Stimulated activated CD4-positive, alpha-beta T cell treated with anti-CD3 and anti-CD28 coated beads, TNF-alpha, amount 100 ng/mL, for 48 hours (primary cell): ENCODE measurements around the gene CALML6.

Experiments used
- DNase-seq, 3 donors: peaks; one replicate each; pipeline ENCODE4 v3.0.0-alpha.2; 2020; ENCODE audit warnings: low read depth in 3 of 3

CALML6 gene

GRCh38 chr1:1911350-1912041 lies 3.6 kb upstream of the CALML6 start:
- no peak for DNase-seq

GRCh38 chr1:1914101-1914970 lies 724 bp upstream of the CALML6 start:
- no peak for DNase-seq

GRCh38 chr1:1915911-1916840 lies 1.1 kb downstream of the CALML6 start:
- no peak for DNase-seq

GRCh38 chr1:1916851-1917251 lies 1.8 kb downstream of the CALML6 start:
- DNase-seq = no peak

- no peak for DNase-seq
These were observed 2.4 kb downstream of the CALML6 start for GRCh38 chr1:1917304-1917976.

- DNase-seq = no peak
These were observed 3.2 kb downstream of the CALML6 start for GRCh38 chr1:1917995-1918900.

GRCh38 chr1:1918901-1919303 lies 3.8 kb downstream of the CALML6 start, which contains the start of gene TMEM52:
TSS of gene TMEM52 (minus strand) at chr1:1919279. CDS start at chr1:1919265, 14 bp downstream.
- DNase-seq = no peak

- DNase-seq = peak; percentile 96 to 99 (median 97)
These were observed 4.4 kb downstream of the CALML6 start for GRCh38 chr1:1919304-1920056.

GRCh38 chr1:1920057-1920607 lies 5.1 kb downstream of the CALML6 start:
- DNase-seq = no peak

- no peak for DNase-seq
These were observed 5.8 kb downstream of the CALML6 start for GRCh38 chr1:1920608-1921458.

- no peak for DNase-seq
These were observed 6.4 kb downstream of the CALML6 start for GRCh38 chr1:1921459-1921862.

- no peak for DNase-seq
These were observed 7.0 kb downstream of the CALML6 start for GRCh38 chr1:1921901-1922701.

- no peak for DNase-seq
These were observed 7.6 kb downstream of the CALML6 start for GRCh38 chr1:1922702-1922955.

- DNase-seq = no peak
These were observed 8.1 kb downstream of the CALML6 start for GRCh38 chr1:1922956-1923833.

GRCh38 chr1:1924386-1924785 lies 9.3 kb downstream of the CALML6 start:
- DNase-seq = no peak

- no peak for DNase-seq
These were observed 9.8 kb downstream of the CALML6 start for GRCh38 chr1:1924849-1925248.
